T-helper 1 cell treated with Interleukin-12 subunit alpha and Interleukin-12 subunit beta and Interleukin-4 antibody, amounts not matched to agents 30 μg/mL and 1 μg/mL, for 36 hours (primary cell): ENCODE data around the gene PECR.

ENCODE experiments used
- H3K27ac Mint-ChIP-seq: one replicate; pipeline ENCODE4 v1.8.0; 2021; ENCODE audit warnings: mild to moderate bottlenecking, mixed read lengths
- H3K27me3 Mint-ChIP-seq: one replicate; pipeline ENCODE4 v1.8.0; 2021; ENCODE audit warnings: low read depth, mixed read lengths
- H3K36me3 Mint-ChIP-seq: one replicate; pipeline ENCODE4 v1.8.0; 2021; ENCODE audit warnings: low read depth, mixed read lengths
- H3K4me1 Mint-ChIP-seq: one replicate; pipeline ENCODE4 v1.8.0; 2021; ENCODE audit warnings: low read depth, mixed read lengths
- H3K4me3 Mint-ChIP-seq: one replicate; pipeline ENCODE4 v1.8.0; 2021; ENCODE audit warnings: mild to moderate bottlenecking, moderate library complexity, mixed read lengths
- H3K9me3 Mint-ChIP-seq: one replicate; pipeline ENCODE4 v1.8.0; 2021; ENCODE audit warnings: mixed read lengths

Gene PECR

GRCh38 chr2:216044883-216045486 is 36.6 kb downstream of the PECR start:
- Mint-ChIP-seq H3K27me3 (no peaks in the 10 kb centered on the region), H3K36me3 (peaks cover 19% of the 10 kb centered on the region), H3K27ac (no peak overlapping the region)

DNA sequence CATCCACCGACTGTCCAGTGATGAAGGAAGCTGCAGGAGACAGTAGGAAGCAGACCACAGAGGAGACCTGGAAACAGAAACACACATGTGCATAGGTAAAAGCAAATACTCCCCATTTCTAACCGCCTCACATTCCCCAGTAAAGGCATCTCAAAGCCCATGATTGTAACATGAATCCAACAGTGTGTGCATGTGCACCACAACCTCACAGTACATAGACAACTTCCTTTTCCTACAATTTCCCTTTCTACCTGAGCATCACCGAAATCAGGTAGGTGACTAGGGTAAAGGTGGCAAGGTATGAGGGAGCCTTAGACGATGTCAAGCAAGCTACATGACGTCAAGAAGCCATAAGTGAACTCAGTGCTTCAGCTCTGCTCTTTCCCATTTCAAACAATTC is 37.7 kb downstream of the PECR start:
- Mint-ChIP-seq H3K4me1 (no peaks in the 10 kb centered on the region), H3K9me3 (no peaks in the 10 kb centered on the region), H3K27ac (no peak overlapping the region), H3K36me3 (peaks cover 22% of the 10 kb centered on the region), H3K4me3 (no peak overlapping the region), H3K27me3 (no peaks in the 10 kb centered on the region)

More at GRCh38 chr2:216044883-216045486, 36.6 kb downstream of the PECR start:
- H3K4me1 Mint-ChIP-seq, result no peaks in the 10 kb centered on the region
- no peak overlapping the region for H3K4me3 Mint-ChIP-seq
- H3K9me3 Mint-ChIP-seq, result no peaks in the 10 kb centered on the region

DNA sequence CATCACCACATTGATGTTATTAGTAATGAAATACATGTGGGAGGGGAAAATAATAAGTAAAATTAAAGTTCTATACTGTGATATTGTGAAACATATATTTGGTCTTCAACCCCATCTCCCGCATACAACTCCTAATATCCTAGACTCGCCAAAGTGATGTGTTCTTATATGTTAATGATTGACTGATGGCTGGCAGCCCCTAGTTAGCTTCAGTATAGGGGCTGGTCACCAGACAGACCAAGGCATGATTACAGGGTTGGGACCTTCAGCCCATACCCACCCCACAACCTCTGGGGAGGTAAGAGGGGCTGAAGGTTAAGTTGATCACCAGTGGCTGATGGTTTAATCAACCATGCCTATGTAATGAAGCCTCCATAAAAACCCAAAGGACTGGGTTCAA is 40.2 kb downstream of the PECR start:
- Mint-ChIP-seq H3K4me1 (no peaks in the 10 kb centered on the region), H3K27me3 (no peaks in the 10 kb centered on the region), H3K36me3 (peaks cover 18% of the 10 kb centered on the region), H3K27ac (no peak overlapping the region), H3K9me3 (no peaks in the 10 kb centered on the region), H3K4me3 (no peak overlapping the region)

DNA sequence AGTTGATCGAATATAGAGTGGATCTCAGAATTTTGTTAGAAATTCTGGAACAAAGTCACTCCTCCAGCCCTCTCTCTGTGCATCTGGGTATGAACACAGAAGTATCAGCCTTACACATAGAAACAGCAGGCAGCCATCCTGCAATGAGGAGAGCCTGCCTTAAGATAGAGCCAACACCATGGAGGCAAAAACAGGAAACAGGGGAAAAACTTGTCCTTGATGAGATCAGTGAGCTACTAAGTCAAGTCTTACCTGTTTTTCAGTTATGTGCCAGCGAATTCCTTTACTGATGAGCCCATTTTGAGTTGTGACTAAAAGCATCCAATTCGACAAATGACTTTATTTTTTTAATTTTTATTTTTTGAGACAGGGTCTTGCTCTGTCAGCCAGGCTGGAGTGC is 41.7 kb downstream of the PECR start:
- H3K4me1 Mint-ChIP-seq, result no peaks in the 10 kb centered on the region
- H3K36me3 Mint-ChIP-seq, result peaks cover 16% of the 10 kb centered on the region
- H3K9me3 Mint-ChIP-seq, result no peaks in the 10 kb centered on the region
- no peak overlapping the region for H3K4me3 Mint-ChIP-seq
- H3K27me3 Mint-ChIP-seq, result no peaks in the 10 kb centered on the region
- no peak overlapping the region for H3K27ac Mint-ChIP-seq

DNA sequence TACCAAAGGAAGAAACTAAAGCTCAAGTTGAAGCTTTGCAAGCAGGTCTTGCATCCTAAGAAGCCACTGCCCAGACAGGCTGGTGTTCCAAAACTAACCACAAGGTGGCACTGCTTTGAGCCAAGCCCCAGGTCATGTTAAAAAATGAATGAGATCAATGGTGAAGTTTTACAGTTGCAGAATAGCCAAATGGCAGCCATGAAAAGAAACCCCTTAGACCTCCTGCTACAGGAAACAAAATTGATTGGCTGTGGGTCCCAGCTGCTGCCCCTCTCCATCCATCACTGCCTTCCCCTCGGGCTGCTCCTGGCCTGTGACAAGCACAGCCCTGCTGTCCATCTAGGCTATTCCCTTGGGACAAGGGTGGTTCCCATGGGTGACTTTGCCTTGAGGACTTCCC is 47.5 kb downstream of the PECR start:
- H3K36me3 Mint-ChIP-seq, result peaks cover 17% of the 10 kb centered on the region
- H3K4me3 Mint-ChIP-seq, result no peak overlapping the region
- H3K4me1 Mint-ChIP-seq, result peaks cover 31% of the 10 kb centered on the region
- H3K27me3 Mint-ChIP-seq, result no peaks in the 10 kb centered on the region
- no peak overlapping the region for H3K27ac Mint-ChIP-seq
- H3K9me3 Mint-ChIP-seq, result no peaks in the 10 kb centered on the region

DNA sequence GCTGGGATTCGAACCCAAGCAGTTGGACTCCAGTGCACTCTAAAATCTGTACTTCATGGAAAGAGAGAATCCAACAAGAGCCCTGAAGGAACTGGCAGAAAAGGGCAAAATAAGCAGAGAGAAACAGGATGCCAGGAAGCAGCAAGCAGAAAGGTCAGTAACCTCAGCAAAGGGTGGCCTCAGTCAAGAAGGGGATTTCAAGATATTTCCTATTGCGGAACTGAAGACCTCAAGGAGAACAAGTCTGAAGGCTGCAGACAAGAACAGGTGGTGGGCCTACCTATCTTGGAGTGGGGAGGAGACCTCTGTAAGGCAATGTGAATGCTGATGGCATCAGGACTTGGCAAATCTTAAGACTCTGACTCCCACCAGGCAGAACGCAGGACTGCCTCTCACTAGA is 48.2 kb downstream of the PECR start:
- H3K4me3 Mint-ChIP-seq, result no peak overlapping the region
- peaks cover 31% of the 10 kb centered on the region for H3K4me1 Mint-ChIP-seq
- no peaks in the 10 kb centered on the region for H3K27me3 Mint-ChIP-seq
- peaks cover 17% of the 10 kb centered on the region for H3K36me3 Mint-ChIP-seq
- no peak overlapping the region for H3K27ac Mint-ChIP-seq
- H3K9me3 Mint-ChIP-seq, result no peaks in the 10 kb centered on the region

DNA sequence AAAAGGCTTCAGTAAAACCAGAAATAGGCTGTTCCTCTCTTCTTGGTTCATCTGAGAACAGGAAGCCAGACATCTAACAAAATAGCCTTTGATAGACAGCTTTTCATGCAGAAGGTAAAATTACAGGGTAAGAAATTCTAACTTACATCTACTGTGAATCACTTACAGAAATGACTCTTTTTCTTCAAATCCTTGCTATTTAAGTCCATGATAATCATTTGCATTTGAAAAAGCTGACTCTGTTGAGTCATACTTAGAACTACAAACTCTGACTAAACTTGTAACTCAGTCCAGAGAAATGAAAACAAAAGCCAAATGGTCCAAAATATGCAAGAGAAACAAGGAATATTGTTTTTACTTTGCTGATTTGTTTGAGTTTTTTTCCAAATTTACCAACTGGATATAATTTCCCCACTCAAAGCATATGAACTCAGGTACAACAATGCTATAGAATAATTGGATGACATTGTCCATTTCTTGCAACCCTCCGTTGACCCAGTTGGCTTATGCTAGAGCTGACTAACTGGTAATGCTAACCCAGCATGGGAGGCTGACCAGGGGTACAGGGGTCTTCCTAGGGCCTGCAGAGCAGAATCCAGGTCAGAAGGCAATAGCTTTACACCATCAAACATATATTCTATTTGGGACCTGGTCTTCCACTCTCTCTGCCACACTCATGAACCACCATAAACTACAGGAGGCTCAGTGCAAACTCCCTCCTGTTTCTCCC is 49.5 kb downstream of the PECR start:
- Mint-ChIP-seq H3K27ac (peak overlapping the region; percentile 85), H3K36me3 (peaks cover 16% of the 10 kb centered on the region), H3K4me3 (peak overlapping the region; percentile 26), H3K9me3 (no peaks in the 10 kb centered on the region), H3K4me1 (peaks cover 31% of the 10 kb centered on the region), H3K27me3 (no peaks in the 10 kb centered on the region)

GRCh38 chr2:216030216-216030615 is 51.4 kb downstream of the PECR start:
- Mint-ChIP-seq H3K27me3 (no peaks in the 10 kb centered on the region), H3K4me3 (no peak overlapping the region), H3K4me1 (peaks cover 31% of the 10 kb centered on the region), H3K27ac (peak overlapping the region; percentile 72), H3K36me3 (peaks cover 16% of the 10 kb centered on the region), H3K9me3 (no peaks in the 10 kb centered on the region)

GRCh38 chr2:216029416-216030129 is 52.0 kb downstream of the PECR start:
- Mint-ChIP-seq H3K36me3 (peaks cover 16% of the 10 kb centered on the region), H3K4me3 (no peak overlapping the region), H3K27ac (peak overlapping the region; percentile 58), H3K4me1 (peaks cover 31% of the 10 kb centered on the region), H3K27me3 (no peaks in the 10 kb centered on the region), H3K9me3 (no peaks in the 10 kb centered on the region)

GRCh38 chr2:216024779-216025336 is 56.8 kb downstream of the PECR start:
- Mint-ChIP-seq H3K27me3 (no peaks in the 10 kb centered on the region), H3K27ac (no peak overlapping the region), H3K4me1 (peaks cover 6% of the 10 kb centered on the region), H3K36me3 (peaks cover 6% of the 10 kb centered on the region), H3K4me3 (no peak overlapping the region), H3K9me3 (no peaks in the 10 kb centered on the region)

- no peaks in the 10 kb centered on the region for H3K27me3 Mint-ChIP-seq
- H3K4me1 Mint-ChIP-seq, result peaks cover 12% of the 10 kb centered on the region
- H3K9me3 Mint-ChIP-seq, result no peaks in the 10 kb centered on the region
- H3K4me3 Mint-ChIP-seq, result no peak overlapping the region
- no peak overlapping the region for H3K27ac Mint-ChIP-seq
- peaks cover 9% of the 10 kb centered on the region for H3K36me3 Mint-ChIP-seq
These were observed 58.5 kb downstream of the PECR start for GRCh38 chr2:216023055-216023648.

DNA sequence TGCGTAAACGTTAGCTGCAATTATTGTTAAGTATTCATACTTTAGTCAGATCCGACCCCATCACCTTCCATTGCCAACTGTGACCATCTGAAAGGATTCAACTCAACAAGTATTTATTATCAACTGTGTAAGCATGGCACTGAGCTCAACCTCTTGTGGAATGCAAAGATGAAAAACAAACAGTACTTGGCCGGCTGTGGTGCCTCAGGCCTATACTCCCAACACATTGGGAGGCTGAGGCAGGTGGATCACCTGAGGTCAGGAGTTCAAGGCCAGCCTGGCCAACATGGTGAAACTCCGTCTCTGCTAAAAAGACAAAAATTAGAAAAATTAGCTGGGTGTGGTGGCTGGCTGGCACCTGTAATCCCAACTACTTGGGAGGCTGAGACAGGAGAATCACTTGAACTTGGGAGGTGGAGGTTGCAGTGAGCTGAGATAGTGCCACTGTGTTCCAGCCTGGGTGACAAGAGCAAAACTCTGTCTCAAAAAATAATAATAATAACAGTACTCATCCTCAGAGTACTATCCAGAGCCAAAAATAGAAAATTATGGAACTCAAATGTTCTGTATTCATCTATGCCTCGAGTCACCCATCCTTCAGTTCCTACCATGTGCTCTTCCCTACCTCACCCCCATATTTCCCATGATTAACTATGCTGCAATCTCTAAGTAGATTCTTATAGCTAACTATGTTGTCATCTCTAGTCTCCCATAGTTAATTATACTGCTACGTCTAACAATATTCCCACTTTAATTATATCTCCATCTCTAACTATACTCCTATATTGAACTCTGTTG is 59.6 kb downstream of the PECR start:
- no peak overlapping the region for H3K27ac Mint-ChIP-seq
- H3K36me3 Mint-ChIP-seq, result peaks cover 9% of the 10 kb centered on the region
- H3K9me3 Mint-ChIP-seq, result no peaks in the 10 kb centered on the region
- H3K4me1 Mint-ChIP-seq, result peaks cover 20% of the 10 kb centered on the region
- no peaks in the 10 kb centered on the region for H3K27me3 Mint-ChIP-seq
- H3K4me3 Mint-ChIP-seq, result no peak overlapping the region

DNA sequence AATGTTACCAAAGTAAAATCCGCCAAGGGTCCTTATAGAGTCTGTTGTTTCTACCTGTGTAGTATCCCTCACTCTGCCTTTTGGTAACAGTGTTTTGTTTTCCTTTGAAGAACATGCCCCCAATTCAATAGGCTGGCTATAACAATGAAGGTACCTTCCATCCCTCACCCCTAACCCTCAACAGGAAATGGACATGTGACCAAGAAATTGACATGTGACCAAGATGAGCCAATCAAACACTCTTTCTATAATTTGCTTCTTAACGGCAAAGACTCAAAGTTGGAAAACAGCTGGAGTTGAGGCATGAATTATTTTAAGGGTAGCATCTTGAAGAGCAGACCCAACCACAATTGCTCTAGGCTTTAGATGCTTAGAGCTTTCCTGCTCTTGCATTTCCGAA is 62.9 kb downstream of the PECR start:
- H3K9me3 Mint-ChIP-seq, result no peaks in the 10 kb centered on the region
- no peak overlapping the region for H3K4me3 Mint-ChIP-seq
- H3K27me3 Mint-ChIP-seq, result no peaks in the 10 kb centered on the region
- H3K36me3 Mint-ChIP-seq, result peaks cover 11% of the 10 kb centered on the region
- H3K4me1 Mint-ChIP-seq, result peaks cover 43% of the 10 kb centered on the region
- H3K27ac Mint-ChIP-seq, result no peak overlapping the region

- Mint-ChIP-seq H3K27ac (peak overlapping the region; percentile 29), H3K36me3 (peaks cover 11% of the 10 kb centered on the region), H3K27me3 (peaks cover 6% of the 10 kb centered on the region), H3K4me3 (no peak overlapping the region), H3K9me3 (no peaks in the 10 kb centered on the region), H3K4me1 (peaks cover 46% of the 10 kb centered on the region)
These were observed 64.2 kb downstream of the PECR start for GRCh38 chr2:216017365-216017764.
